ENCODE measurements around the gene MAB21L4.

MAB21L4 gene

DNA sequence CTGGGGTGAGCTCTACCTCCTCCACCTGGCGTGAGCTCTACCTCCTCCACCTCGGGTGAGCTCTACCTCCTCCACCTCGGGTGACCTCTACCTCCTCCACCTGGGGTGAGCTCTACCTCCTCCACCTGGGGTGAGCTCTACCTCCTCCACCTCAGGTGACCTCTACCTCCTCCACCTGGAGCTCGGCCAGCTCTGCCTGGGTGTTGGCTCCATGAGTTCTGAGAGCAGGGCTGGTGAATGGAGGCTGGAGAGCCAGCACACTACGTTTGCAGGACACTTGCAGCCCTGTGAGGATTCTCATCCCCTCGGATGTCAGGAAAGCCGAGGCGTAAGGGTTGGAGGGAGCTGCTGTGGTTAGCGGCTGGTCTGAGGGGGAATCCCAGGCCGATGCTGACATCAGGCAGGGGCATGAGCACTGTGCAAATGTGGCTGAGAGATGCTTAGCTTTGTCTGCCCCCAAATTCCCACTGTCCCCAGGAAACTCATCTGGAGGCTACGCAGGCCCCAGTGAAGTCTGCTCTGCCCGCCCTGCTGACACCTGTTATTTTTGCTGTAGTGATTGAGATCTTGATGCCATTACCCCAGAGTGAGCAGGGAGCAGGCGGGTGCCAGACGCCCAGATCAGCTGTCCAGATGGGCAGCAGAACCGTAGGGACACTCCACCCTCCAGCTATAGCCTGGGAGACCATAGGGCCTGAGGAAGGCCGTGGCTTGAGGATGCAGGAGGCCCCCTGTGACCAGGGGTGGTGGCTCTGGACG lies 13.4 kb upstream of the MAB21L4 start:
- no peak for DNase-seq

GRCh38 chr2:240906911-240907590 lies 11.1 kb upstream of the MAB21L4 start:
- no peak for DNase-seq

GRCh38 chr2:240906141-240906910 lies 10.4 kb upstream of the MAB21L4 start, which contains the start of gene CROCC2:
CROCC2 (plus strand) TSS chr2:240906336; CDS start chr2:240906514, 178 bp downstream.
- DNase-seq = no peak

GRCh38 chr2:240905176-240905781 lies 9.3 kb upstream of the MAB21L4 start:
- DNase-seq = no peak

DNA sequence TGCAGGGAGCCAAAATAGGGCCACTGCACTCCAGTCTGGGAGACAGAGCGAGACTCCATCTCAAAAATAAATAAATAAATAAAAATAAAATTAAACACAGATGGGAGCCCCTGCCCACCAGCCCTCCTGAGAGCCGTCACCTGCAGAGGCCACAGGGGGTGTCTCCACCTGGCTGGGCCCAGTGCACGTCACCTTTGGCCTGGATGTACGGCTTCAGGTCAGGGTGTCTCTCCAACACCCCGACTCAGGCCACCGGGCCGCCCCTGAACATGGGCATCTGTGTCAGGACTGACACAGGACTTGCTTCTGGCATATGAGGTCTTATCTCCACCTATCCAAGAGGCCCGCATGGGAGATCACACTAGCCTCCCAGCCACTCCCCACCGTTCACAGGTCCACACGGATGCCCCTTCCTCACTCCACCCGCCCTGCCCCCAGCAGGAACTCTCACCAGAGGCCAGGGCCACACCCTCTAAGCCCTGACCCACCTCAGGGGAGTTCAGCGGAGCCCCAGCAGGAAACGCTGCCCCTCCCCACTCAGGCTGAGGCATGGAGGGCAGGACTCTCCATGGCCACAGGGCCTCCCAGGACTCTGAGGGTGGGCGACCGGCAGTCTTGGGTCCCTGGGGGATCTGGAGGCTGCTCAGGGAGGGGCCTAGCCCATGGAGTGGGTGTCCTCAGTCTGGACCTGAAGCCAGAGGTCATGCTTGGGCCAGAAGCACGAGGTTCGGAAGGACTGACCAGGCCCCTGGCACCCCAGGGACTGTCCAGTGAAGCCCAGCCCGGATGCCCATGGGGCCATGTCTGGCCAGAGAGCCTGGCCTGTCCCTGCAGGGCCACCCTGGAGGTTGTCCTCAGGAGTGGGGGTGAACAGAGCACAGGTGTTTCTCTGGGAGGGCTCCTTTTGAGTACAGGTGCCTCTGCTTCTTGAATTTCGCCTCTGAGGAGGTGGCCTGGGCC lies 8.5 kb upstream of the MAB21L4 start:
- no peak for DNase-seq

GRCh38 chr2:240903191-240904060 lies 7.5 kb upstream of the MAB21L4 start:
- no peak for DNase-seq

DNA sequence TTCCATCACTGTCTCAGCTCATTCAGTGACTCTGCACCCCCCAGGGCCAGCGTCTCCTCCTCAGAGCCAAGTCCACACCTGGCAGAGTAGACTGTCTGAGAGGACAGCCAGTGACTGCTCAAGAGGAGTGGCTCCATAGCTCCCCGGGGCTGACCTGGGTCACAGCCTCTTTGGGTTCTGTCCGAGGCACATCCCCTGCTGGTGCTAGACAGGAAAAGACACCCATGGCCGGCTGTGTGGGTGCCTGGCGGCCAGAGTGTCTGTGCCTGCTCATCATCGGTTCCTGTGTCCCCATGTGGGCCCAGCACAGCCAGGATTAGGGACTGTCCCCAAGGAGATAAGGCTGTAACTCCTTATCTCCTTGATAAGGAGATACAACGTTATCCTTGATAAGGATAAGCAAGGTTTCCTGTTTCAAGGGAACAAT lies 6.7 kb upstream of the MAB21L4 start:
- DNase-seq = no peak

- no peak for DNase-seq
These were observed 6.1 kb upstream of the MAB21L4 start for GRCh38 chr2:240901986-240902614.

DNA sequence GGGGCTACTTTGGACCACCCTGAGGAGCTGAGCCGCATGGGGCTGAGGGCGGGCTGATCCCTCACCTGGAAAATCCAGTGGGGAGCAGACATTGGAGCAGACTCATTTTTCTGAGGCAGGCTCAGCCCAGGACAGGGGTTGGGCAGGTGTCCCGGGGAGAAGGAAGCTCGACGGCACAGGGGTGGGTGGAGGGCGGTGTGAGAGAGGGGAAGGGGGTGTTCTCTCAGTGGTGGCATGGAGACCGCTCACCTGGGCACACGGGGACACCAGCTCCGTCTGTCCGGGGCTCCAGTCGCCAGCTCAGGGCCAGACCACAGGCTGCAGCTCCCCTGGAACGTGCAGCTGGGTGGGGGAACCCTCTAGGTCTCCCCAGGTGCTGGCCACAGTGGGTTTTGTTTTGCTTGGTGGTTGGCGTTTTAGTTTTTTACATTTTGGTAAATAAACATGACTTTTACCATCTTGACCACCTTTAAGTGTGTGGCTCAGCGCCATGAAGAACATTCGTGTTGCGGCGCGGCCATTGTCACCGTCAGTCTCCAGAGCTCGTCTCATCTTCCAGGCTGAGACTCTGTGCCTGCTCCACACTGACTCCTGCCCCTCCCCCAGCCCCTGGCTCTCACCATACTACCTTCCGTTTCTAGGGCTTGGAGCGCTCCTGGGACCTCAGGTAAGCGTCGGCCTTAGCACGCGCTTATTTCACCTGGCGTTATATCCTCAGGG lies 4.3 kb upstream of the MAB21L4 start:
- DNase-seq = no peak

- no peak for DNase-seq
These were observed 3.5 kb upstream of the MAB21L4 start for GRCh38 chr2:240899468-240899865.

GRCh38 chr2:240898731-240899467 lies 2.9 kb upstream of the MAB21L4 start:
- no peak for DNase-seq

- no peak for DNase-seq
These were observed 2.3 kb upstream of the MAB21L4 start for GRCh38 chr2:240898108-240898730.

DNA sequence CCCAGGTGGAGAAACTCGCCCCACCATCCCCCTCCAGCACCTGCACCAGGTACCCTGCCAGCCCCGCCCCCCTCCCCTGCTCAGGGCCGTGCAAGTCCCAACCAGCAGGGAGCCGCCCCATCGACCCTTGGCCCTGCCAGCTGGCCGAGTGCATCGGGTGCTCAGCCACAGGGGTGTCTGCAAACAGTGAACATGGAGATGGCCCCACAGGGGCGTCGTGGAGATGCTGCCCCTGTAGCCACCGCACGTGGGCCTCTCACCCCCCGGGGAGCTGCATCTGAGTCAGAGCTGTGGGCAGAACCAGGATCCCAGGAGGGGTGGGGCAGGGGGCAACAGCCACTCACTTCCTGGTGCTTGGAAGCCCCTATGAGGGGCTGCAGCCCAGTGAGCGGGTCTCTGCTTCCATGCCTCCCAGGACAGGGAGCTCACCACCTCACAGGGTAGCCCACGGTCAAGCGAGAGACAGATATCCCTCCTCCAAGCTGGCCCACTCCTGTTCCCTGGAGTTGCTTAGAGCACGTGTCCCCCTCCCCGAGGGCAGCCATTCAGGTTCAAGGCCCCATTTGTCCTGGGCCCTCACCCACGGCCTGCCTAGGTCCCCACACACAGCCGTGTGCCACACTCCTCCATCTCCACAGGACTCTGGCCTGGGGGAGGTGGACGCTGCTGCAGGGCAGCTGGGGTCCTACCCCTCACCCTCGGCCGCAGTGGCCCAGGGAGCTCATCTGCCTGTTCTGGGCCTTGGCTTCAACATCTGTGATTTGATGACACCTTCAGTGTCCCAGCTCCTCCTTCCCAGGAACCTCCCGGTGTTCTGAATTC lies 1.1 kb upstream of the MAB21L4 start:
- DNase-seq = no peak

DNA sequence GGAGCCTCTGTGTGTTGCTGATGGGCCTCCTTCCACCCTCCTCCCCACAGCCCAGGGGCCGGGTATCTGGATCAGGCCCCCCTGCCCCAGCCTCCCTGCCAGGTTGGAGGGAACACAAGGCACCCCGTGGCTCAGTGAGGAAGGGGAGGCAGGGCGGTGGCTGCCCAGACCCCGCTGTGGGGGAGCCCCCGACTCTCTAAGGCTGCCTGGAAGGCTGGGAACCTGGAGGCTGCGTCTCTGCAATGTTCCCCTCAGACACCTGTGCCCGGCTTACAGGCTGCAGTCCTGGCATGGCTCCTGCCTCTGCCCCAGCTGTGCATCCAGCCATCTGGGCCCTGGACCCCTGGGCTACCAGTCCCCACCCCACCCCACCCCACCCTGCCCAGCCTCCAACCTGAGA lies 438 bp upstream of the MAB21L4 start:
- DNase-seq = no peak

DNA sequence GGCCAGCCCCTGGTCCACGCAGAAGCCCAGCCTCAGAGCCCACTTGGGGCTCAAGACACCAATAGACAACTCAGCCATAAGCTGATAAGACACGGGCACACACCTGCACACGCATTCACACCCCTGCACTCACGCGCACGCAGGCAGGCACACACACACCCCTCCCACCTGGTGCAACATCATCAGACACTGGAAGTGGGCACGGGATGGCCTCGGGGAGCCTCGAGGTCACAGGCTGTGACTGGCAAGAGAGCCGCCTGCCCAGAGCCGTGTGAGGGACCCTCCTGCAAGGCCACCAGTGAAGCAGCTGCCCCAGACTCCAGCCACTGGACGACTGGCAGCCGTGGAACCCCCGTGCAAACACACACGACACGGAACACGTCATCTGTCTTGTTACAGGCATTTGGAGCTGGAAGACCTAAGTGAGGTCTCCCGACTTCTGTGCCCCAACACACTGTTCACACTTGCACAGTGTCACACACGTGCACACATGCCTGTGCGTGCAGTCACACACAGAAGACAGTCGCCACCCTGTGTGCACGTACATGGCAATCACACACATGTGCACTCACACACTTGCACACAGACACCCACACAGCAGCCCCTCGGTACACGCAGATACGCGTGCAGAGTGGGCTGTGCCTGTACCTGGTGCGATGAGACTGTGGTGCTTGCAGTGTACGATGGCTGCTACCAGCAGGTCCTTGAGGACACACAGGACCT lies 959 bp downstream of the MAB21L4 start:
- no peak for DNase-seq

DNA sequence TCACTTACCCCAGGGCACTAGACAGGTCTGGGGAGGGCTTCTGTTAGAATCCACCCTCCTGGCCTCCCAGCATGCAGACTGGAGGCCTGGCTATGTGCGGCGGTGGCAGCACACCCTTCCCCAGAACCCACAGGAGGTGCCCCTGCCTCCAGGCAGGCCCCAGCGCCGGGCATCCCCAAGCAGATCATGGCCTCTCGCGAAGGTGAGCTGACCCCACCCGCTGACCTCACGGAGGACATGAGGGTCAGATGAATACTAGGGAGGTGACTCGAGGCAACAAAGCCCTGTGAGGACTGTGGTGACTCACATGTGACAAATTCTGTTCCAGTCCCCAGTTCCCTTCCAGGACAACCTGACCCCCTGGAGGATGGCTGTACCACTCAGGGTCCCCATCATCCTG lies 1.9 kb downstream of the MAB21L4 start:
- DNase-seq = no peak

DNA sequence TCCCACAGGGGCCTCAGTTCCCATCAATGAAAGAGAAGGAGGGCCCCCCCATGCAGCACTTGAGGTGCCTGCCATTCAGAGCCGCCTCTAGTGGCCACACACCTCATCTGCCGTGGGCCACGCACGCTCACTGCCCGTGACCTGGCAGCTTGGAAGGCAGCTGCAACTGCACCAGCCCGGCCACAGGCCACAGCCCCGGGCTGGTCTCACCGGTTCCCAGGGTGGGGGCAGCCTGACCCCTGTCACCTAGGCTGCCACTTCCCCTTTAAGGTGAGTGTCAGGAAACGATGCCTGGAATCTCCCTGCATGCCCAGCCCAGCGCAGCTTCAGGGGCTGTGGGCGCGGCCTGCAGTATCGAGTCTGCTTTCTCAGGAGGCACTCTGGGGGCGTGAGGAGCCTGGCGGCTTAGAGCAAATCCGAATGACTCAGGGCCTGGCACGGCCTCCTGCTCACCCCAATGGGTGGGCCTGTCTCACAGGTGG lies 2.6 kb downstream of the MAB21L4 start:
- DNase-seq = peak; percentile 8

Data from CD4-positive, alpha-beta T cell treated with Interleukin-21 for 1 hour (primary cell).